ENCODE measurements around the gene TMEM247.
"Not testable (repeated sequence)": the region's sequence is repeated elsewhere in the genome, so short reads cannot be mapped to it uniquely, and the experiment has no call there.

TMEM247 gene

DNA sequence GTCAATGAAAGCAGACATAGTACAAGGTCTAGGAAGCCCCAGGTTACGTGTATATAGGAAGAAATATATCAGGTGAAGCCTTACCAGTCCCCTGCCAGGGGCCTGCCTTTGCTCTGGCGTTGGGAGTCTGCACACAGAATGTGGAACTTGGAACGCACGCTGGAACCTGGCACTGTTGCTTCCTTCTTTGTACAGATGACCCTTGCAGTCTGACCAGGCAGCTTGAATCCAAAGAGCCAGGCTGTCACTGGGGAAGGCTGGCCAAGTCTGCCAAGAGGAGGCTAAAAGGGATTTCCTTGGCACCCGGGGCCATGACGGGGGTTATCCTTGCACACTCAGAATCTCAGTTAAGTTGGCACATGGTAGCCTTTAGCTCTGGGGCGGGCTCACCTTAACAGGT, 39.5 kb downstream of the TMEM247 start:
- no peak for DNase-seq

DNA sequence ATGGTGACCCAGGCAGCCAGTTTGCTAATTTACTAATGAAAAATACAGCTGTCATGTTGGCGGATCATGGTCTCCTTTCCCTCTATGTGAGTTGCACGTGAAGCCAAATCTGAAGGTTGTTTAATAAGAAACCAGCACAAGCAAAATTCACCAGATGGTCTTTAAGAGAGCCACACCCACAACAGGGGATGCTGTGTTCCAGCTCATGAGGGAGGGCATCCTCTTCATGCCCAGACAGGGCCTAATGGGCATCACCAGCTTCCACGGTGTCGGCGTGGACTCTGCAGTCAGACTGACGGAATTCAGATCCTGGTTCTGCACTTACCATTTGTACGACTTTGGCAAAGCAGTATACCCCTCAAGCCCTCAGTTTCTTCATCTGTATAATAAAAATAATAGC, 39.9 kb downstream of the TMEM247 start:
- DNase-seq = no peak

DNA sequence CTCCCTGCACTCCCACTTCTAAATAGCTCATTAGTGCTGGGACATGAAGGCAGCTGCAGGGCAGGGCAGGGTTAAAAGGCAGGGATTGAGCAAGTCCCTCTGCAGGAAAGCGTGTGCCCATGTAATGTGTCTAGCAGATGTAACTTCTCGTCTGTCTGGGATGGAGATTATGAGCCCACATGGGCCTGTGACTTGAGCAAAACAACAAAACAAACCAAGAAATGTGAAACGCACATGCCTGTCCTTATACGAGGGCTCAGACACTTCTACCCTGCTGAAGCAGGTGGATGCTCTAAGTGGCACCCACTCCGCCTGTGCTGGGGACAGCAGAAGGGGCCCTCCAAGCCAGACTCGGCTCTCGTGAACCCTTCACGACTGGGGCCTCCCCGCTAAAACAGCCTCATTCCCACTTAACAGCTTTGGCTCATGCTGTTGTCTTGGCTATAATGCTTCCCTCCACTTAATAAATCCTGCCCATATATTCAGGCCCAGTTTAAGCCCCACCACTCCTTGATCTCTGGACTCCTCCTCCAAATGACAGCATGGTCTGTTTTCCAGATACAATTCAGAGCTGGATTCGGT, 40.9 kb downstream of the TMEM247 start:
- no peak for DNase-seq

DNA sequence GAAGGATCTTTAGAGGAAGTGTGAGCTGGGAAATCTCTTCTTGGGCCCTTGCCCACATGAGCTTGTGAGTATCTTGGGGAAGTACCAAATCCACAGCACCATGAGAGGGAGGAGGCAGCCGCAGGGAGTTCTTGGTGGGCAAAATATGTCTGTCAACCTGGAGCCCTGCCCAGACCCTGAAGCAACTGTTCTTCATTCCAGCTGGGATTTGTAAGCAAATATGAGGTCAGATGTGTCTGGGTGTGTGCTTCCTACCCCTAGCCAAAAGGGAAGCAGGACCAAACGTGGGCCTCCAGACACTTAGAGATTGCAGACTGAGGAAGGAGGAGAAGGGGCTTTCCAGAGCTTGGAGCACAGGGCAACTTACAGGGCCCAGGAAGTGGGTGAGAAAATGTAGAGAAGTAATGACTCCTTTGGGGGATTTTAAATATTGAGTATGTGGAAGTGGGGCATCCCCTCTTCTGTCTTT, 41.9 kb downstream of the TMEM247 start:
- DNase-seq = no peak

DNA sequence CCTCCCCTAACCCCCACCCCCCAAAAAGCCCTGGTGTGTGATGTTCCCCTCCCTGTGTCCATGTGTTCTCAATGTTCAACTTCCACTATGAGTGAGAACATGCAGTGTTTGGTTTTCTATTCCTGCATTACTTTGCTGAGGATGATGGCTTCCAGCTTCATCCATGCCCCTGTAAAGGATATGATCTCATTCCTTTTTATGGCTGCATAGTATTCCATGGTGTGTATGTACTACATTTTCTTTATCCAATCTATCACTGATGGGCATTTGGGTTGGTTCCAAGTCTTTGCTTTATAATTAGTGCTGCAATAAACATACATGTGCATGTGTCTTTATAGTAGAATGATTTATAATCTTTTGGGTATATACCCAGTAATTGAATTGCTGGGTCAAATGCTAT, 43.0 kb downstream of the TMEM247 start:
- not testable (repeated sequence) for DNase-seq

DNA sequence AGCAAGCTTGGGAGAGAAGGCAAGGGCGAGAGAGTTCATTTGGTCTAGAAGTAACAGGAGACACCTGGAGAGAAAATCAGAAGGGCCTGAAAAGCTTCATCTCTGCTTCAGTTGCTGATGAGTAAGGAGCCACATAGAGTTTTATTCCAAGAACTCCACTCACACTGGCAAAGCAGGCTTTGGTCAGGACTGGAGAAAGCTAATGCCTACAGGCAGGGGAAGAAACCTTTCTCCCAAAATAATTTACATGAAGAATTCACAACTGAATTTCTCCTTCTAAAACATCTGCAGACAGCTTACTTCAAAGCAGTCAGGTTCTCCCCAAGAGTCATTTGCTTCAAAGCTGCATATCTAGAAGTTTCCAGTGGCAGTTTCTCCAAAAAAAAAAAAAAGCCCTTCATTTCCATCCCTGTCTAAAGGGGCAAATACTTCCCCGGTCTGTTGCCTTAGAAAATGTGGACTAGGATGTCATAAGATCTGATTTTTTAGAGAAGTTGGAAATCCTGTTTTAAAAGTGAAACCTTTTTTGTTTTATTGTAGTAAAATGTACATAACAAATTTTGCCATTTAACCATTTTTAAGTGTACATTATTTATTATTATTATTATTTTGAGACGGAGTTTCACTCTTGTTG, 46.3 kb downstream of the TMEM247 start:
- no peak for DNase-seq

DNA sequence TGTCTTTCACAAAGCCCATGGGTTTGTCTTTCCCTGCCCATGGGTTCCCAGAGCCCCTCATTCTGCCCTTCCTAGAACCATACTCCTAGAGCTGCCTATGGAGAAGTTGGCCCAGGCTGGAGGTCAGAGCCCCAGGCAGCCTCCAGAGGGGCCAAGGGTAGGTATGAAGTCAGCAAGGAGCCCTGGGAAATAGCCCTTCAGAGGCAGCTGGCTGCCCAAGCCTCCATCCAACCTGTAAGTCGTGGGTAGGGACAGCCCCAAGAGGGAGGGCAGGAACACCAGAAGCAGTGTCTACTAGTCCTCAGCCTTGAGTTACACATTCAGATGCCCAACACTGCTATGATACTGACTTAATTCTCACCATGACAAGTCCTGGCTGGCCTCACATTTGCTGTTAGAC, 49.5 kb downstream of the TMEM247 start:
- no peak for DNase-seq

DNA sequence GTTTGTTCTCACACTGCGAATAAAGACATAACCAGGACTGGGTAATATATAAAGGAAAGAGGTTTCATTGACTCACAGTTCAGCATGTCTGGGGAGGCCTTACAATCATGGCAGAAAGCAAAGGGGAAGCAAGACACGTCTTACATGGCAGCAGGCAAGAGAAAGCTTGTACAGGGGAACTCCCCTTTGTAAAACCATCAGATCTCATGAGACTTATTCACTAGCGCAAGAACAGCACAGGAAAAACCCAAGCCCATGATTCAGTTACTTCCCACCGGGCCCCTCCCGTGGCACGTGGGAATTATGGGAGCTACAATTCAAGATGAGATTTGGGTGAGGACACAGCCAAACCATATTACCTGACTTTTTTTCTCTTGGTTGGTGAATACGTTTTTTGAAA, 51.3 kb downstream of the TMEM247 start:
- DNase-seq = no peak

DNA sequence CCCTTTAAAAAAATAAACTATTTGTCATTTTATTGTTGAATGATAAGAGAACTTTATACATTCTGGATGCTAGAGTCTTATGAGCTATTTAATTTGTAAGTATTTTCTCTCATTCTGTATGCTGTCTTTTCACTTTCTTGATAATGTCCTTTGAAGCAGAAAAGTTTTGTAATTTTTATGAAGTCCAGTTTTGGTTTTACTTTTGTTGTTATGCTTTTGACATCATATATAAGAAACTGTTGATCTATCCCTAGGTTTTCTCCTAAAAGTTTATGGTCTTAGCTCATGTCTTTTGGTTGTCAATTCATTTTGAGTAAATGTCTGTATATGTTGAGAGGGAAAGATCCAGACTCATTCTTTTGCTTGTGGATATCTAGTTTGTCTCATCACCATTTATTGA, 52.5 kb downstream of the TMEM247 start:
- no peak for DNase-seq

Measured in NCI-H2081 (cell line).